Karpas-422 (cell line): ENCODE measurements around the gene SHB. TPM values are rescaled to one million over a fixed set of nuclear protein-coding genes. Genes with fewer than 3 reads are reported as not detected.
"Not testable (repeated sequence)": the region's sequence is repeated elsewhere in the genome, so short reads cannot be mapped to it uniquely, and the experiment has no call there.

ENCODE experiments used
- DNase-seq: peaks from one replicate; pipeline ENCODE4 v3.0.0-alpha.2; 2015
- H2AFZ ChIP-seq: fragments of 200-600 bp; sonication (generic); 2 replicates; pipeline ENCODE4 v1.6.1; 2014; ENCODE audit warnings: antibody characterized with exemption, low read length, mixed read lengths
- H3K27ac ChIP-seq: fragments of 200-600 bp; sonication (generic); 2 replicates; pipeline ENCODE4 v1.5.1; 2014; ENCODE audit warnings: mild to moderate bottlenecking, low read length, moderate library complexity
- H3K27me3 ChIP-seq: fragments of 200-600 bp; sonication (generic); 2 replicates; pipeline ENCODE4 v1.6.1; 2014; ENCODE audit warnings: low read length, mixed read lengths
- H3K36me3 ChIP-seq: fragments of 200-600 bp; sonication (generic); 2 replicates; pipeline ENCODE4 v1.6.1; 2014; ENCODE audit warnings: low read length, mixed read lengths; ENCODE audit not compliant: insufficient read depth
- H3K4me1 ChIP-seq: fragments of 200-600 bp; sonication (generic); 2 replicates; pipeline ENCODE4 v1.6.1; 2014; ENCODE audit warnings: mild to moderate bottlenecking, low read length, mixed read lengths
- H3K4me2 ChIP-seq: fragments of 200-600 bp; sonication (generic); 2 replicates; pipeline ENCODE4 v1.6.1; 2014; ENCODE audit warnings: low read length, low read depth, mild to moderate bottlenecking; ENCODE audit not compliant: poor library complexity, severe bottlenecking
- H3K4me3 ChIP-seq: fragments of 200-600 bp; sonication (generic); 2 replicates; pipeline ENCODE4 v1.5.1; 2014; ENCODE audit warnings: mild to moderate bottlenecking, antibody characterized with exemption, low read length, mixed read lengths
- H3K79me2 ChIP-seq: fragments of 200-600 bp; sonication (generic); 2 replicates; pipeline ENCODE4 v1.6.1; 2014; ENCODE audit warnings: mild to moderate bottlenecking, low read length, mixed read lengths
- H3K9ac ChIP-seq: fragments of 200-600 bp; sonication (generic); 2 replicates; pipeline ENCODE4 v1.6.0; 2014; ENCODE audit warnings: low read length
- H3K9me2 ChIP-seq: fragments of 200-600 bp; sonication (generic), shearing (Covaris generic); replicated peaks from 2 replicates; pipeline ENCODE4 v1.6.0; 2014; ENCODE audit warnings: mild to moderate bottlenecking, low read length, moderate library complexity; ENCODE audit not compliant: insufficient read depth
- H3K9me3 ChIP-seq: fragments of 300-700, 200-600 bp; sonication (generic); 2 replicates; pipeline ENCODE4 v1.6.1; 2014; ENCODE audit warnings: low read length, mixed read lengths
- H4K20me1 ChIP-seq: fragments of 200-600 bp; sonication (generic); 2 replicates; pipeline ENCODE4 v1.6.1; 2014; ENCODE audit warnings: mild to moderate bottlenecking, antibody characterized with exemption, low read length, low read depth; ENCODE audit not compliant: insufficient read depth
- total RNA-seq: library from RNA; depleted of rRNA; stranded (reverse); fragments of >200 nt; shearing (Covaris generic); gene quantifications from 2 replicates; pipeline ENCODE4 v1.2.3, GENCODE V29; 2014; ENCODE audit warnings: low replicate concordance

The SHB gene
- total RNA-seq, 1 experiment from 2014 or later: 27.1 TPM

GRCh38 chr9:37966412-37967013 lies 102.5 kb downstream of the SHB start:
- H3K4me2 ChIP-seq: no peak overlapping the region
- no peak overlapping the region for H3K9ac ChIP-seq
- peaks cover 21% of the 10 kb centered on the region for H3K79me2 ChIP-seq

GRCh38 chr9:37965676-37966345 lies 103.2 kb downstream of the SHB start:
- not testable (repeated sequence) for H3K4me2 ChIP-seq

More at GRCh38 chr9:37966412-37967013, 102.5 kb downstream of the SHB start:
- Histone ChIP-seq H3K27ac (no peak overlapping the region), H3K4me1 (peaks cover 51% of the 10 kb centered on the region), H3K27me3 (no peaks in the 10 kb centered on the region), H3K4me3 (no peak overlapping the region), H3K9me2 (no peaks in the 10 kb centered on the region), H2AFZ (no peak overlapping the region), H4K20me1 (no peaks in the 10 kb centered on the region; the same call in 1 of the 2 replicates), H3K9me3 (no peaks in the 10 kb centered on the region), H3K36me3 (no peaks in the 10 kb centered on the region)
- DNase-seq: no peak

GRCh38 chr9:37965116-37965515 lies 103.9 kb downstream of the SHB start:
- H3K27ac ChIP-seq: no peak overlapping the region
- peaks cover 51% of the 10 kb centered on the region for H3K4me1 ChIP-seq
- no peaks in the 10 kb centered on the region for H3K27me3 ChIP-seq
- H2AFZ ChIP-seq: no peak overlapping the region
- H3K9me3 ChIP-seq: no peaks in the 10 kb centered on the region
- H4K20me1 ChIP-seq: no peaks in the 10 kb centered on the region
- peaks cover 22% of the 10 kb centered on the region for H3K79me2 ChIP-seq
- no peaks in the 10 kb centered on the region for H3K9me2 ChIP-seq
- no peaks in the 10 kb centered on the region for H3K36me3 ChIP-seq
- no peak overlapping the region for H3K4me3 ChIP-seq
- DNase-seq: no peak
- H3K4me2 ChIP-seq: no peak overlapping the region
- no peak overlapping the region for H3K9ac ChIP-seq

More at GRCh38 chr9:37965676-37966345, 103.2 kb downstream of the SHB start:
- H3K9ac ChIP-seq, H3K36me3 ChIP-seq, H3K4me3 ChIP-seq, H2AFZ ChIP-seq, H4K20me1 ChIP-seq, H3K27ac ChIP-seq, DNase-seq, H3K9me3 ChIP-seq, H3K9me2 ChIP-seq, H3K27me3 ChIP-seq: not testable (repeated sequence)
- H3K79me2 ChIP-seq: peaks cover 18% of the 10 kb centered on the region
- H3K4me1 ChIP-seq: peaks cover 51% of the 10 kb centered on the region

GRCh38 chr9:37964740-37965081 lies 104.3 kb downstream of the SHB start:
- H3K9me3 ChIP-seq: no peaks in the 10 kb centered on the region
- no peak for DNase-seq
- no peaks in the 10 kb centered on the region for H3K9me2 ChIP-seq
- H2AFZ ChIP-seq: no peak overlapping the region
- H3K9ac ChIP-seq: no peak overlapping the region
- H3K4me1 ChIP-seq: peaks cover 51% of the 10 kb centered on the region
- no peaks in the 10 kb centered on the region for H4K20me1 ChIP-seq
- H3K4me2 ChIP-seq: no peak overlapping the region
- H3K4me3 ChIP-seq: no peak overlapping the region
- no peaks in the 10 kb centered on the region for H3K27me3 ChIP-seq
- no peak overlapping the region for H3K27ac ChIP-seq
- H3K79me2 ChIP-seq: peaks cover 26% of the 10 kb centered on the region
- H3K36me3 ChIP-seq: no peaks in the 10 kb centered on the region

GRCh38 chr9:37963936-37964739 lies 104.9 kb downstream of the SHB start:
- Histone ChIP-seq H3K9me3 (no peaks in the 10 kb centered on the region), H4K20me1 (no peaks in the 10 kb centered on the region), H3K4me2 (no peak overlapping the region), H3K27me3 (no peaks in the 10 kb centered on the region), H3K4me1 (peaks cover 51% of the 10 kb centered on the region), H3K4me3 (no peak overlapping the region), H3K9ac (no peak overlapping the region), H3K36me3 (no peaks in the 10 kb centered on the region), H3K27ac (no peak overlapping the region), H2AFZ (no peak overlapping the region), H3K79me2 (peaks cover 31% of the 10 kb centered on the region), H3K9me2 (no peaks in the 10 kb centered on the region)
- DNase-seq: no peak

GRCh38 chr9:37961351-37961750 lies 107.7 kb downstream of the SHB start:
- Histone ChIP-seq H3K27me3 (no peaks in the 10 kb centered on the region), H3K9me2 (no peaks in the 10 kb centered on the region), H3K9ac (peak overlapping the region; percentile 41; the same call in 1 of the 2 replicates), H3K4me1 (peaks cover 51% of the 10 kb centered on the region), H3K4me2 (peak overlapping the region; percentile 49), H4K20me1 (no peaks in the 10 kb centered on the region), H3K27ac (peak overlapping the region; percentile 71), H3K9me3 (no peaks in the 10 kb centered on the region), H2AFZ (no peak overlapping the region), H3K79me2 (peaks cover 34% of the 10 kb centered on the region), H3K4me3 (no peak overlapping the region), H3K36me3 (no peaks in the 10 kb centered on the region)
- DNase-seq: no peak

GRCh38 chr9:37960631-37961030 lies 108.4 kb downstream of the SHB start:
- peak overlapping the region; percentile 41; the same call in 1 of the 2 replicates for H3K9ac ChIP-seq
- peaks cover 56% of the 10 kb centered on the region for H3K4me1 ChIP-seq
- H3K4me3 ChIP-seq: peak overlapping the region; percentile 14; the same call in 1 of the 2 replicates
- H4K20me1 ChIP-seq: no peaks in the 10 kb centered on the region
- no peak for DNase-seq
- H3K36me3 ChIP-seq: no peaks in the 10 kb centered on the region
- H2AFZ ChIP-seq: no peak overlapping the region
- no peaks in the 10 kb centered on the region for H3K9me3 ChIP-seq
- no peaks in the 10 kb centered on the region for H3K27me3 ChIP-seq
- peak overlapping the region; percentile 49 for H3K4me2 ChIP-seq
- H3K9me2 ChIP-seq: no peaks in the 10 kb centered on the region
- peaks cover 34% of the 10 kb centered on the region for H3K79me2 ChIP-seq
- H3K27ac ChIP-seq: peak overlapping the region; percentile 71

- no peak for DNase-seq
- 0 out of 2 replicates have a peak, but pooled peaks cover 3% of the 10 kb centered on the region for H3K36me3 ChIP-seq
- H2AFZ ChIP-seq: no peak overlapping the region
- no peaks in the 10 kb centered on the region for H3K9me3 ChIP-seq
- peaks cover 34% of the 10 kb centered on the region for H3K79me2 ChIP-seq
- peak overlapping the region; percentile 14; the same call in 1 of the 2 replicates for H3K4me3 ChIP-seq
- peak overlapping the region; percentile 41; the same call in 1 of the 2 replicates for H3K9ac ChIP-seq
- peaks cover 60% of the 10 kb centered on the region for H3K4me1 ChIP-seq
- peak overlapping the region; percentile 49 for H3K4me2 ChIP-seq
- no peaks in the 10 kb centered on the region for H4K20me1 ChIP-seq
- peak overlapping the region; percentile 71 for H3K27ac ChIP-seq
- no peaks in the 10 kb centered on the region for H3K9me2 ChIP-seq
- H3K27me3 ChIP-seq: no peaks in the 10 kb centered on the region
Observed at GRCh38 chr9:37959976-37960375, 109.1 kb downstream of the SHB start.
